Measurements from ENCODE around the gene SH3RF2.

DNA sequence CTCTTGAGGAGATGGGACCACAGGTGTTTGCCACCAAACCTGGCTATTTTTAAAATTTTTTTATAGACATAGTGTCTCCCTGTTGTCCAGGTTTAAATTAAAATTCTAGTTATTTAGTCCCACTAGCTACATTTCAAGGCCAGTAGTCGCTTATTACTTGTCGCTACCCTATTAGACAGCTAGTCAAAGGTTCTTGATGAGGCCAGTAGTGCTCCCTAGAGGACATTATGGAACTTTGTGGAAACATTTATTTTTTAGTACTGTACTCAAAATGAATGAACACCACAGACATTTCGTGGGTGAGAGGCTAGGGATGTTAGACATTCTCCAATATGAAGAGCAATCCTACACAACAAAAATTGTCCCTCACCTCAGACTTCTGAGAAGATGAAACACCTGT is 49.2 kb upstream of the SH3RF2 start:
- TF ChIP-seq, protein P1, sequence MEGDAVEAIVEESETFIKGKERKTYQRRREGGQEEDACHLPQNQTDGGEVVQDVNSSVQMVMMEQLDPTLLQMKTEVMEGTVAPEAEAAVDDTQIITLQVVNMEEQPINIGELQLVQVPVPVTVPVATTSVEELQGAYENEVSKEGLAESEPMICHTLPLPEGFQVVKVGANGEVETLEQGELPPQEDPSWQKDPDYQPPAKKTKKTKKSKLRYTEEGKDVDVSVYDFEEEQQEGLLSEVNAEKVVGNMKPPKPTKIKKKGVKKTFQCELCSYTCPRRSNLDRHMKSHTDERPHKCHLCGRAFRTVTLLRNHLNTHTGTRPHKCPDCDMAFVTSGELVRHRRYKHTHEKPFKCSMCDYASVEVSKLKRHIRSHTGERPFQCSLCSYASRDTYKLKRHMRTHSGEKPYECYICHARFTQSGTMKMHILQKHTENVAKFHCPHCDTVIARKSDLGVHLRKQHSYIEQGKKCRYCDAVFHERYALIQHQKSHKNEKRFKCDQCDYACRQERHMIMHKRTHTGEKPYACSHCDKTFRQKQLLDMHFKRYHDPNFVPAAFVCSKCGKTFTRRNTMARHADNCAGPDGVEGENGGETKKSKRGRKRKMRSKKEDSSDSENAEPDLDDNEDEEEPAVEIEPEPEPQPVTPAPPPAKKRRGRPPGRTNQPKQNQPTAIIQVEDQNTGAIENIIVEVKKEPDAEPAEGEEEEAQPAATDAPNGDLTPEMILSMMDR (IDR thresholded peaks at IDR 0.05 in 2 of 3, conservative IDR thresholded peaks at IDR 0.05 in 1 of 3; ENCODE audit: insufficient read depth in 2 of 3, low read depth in 1 of 3, low read length in 3 of 3), result peak; percentile 31 to 63 (median 47); a peak in 3 of 6 replicates
- TF ChIP-seq POLR2A (conservative IDR thresholded peaks at IDR 0.05) (no peak), RBM15 (IDR thresholded peaks at IDR 0.05; ENCODE audit: insufficient read depth, low read length) (no peak), KLF6 (CRISPR knock-in tag; IDR thresholded peaks at IDR 0.05; ENCODE audit: borderline replicate concordance) (no peak)

All from K562 (cell line).